Mucosa of stomach (tissue), 1 donor: ENCODE data around the gene SIK3.

Experiments used
- H3K27me3 ChIP-seq: one replicate; pipeline ENCODE4 v1.7.0; 2013; ENCODE audit warnings: mild to moderate bottlenecking, low read length; ENCODE audit not compliant: control insufficient read depth, insufficient read depth
- H3K36me3 ChIP-seq: one replicate; pipeline ENCODE4 v1.7.0; 2013; ENCODE audit warnings: low read length; ENCODE audit not compliant: control insufficient read depth, insufficient read depth
- H3K4me1 ChIP-seq: one replicate; pipeline ENCODE4 v1.7.0; 2013; ENCODE audit warnings: mild to moderate bottlenecking, low read length; ENCODE audit not compliant: control insufficient read depth, insufficient read depth
- H3K4me3 ChIP-seq: one replicate; pipeline ENCODE4 v1.7.0; 2013; ENCODE audit warnings: low read length
- H3K9ac ChIP-seq: one replicate; pipeline ENCODE4 v1.7.0; 2013; ENCODE audit warnings: mild to moderate bottlenecking, low read length, moderate library complexity
- H3K9me3 ChIP-seq: one replicate; pipeline ENCODE4 v1.7.0; 2013; ENCODE audit warnings: mild to moderate bottlenecking, low read length, moderate library complexity; ENCODE audit not compliant: control insufficient read depth
- donor health status: Pancreatic carcinoma.

Gene SIK3

GRCh38 chr11:116984589-116984988, 113.6 kb downstream of the SIK3 start:
- H3K4me1 ChIP-seq = peaks cover 13% of the 10 kb centered on the region
- no peaks in the 10 kb centered on the region for H3K27me3 ChIP-seq
- H3K9me3 ChIP-seq = no peaks in the 10 kb centered on the region
- no peaks in the 10 kb centered on the region for H3K36me3 ChIP-seq
- H3K4me3 ChIP-seq = no peak overlapping the region
- H3K9ac ChIP-seq = no peak overlapping the region

GRCh38 chr11:116984186-116984585, 114.0 kb downstream of the SIK3 start:
- H3K36me3 ChIP-seq = no peaks in the 10 kb centered on the region
- no peaks in the 10 kb centered on the region for H3K27me3 ChIP-seq
- H3K9ac ChIP-seq = no peak overlapping the region
- H3K4me1 ChIP-seq = peaks cover 10% of the 10 kb centered on the region
- H3K4me3 ChIP-seq = no peak overlapping the region
- H3K9me3 ChIP-seq = no peaks in the 10 kb centered on the region

- Histone ChIP-seq H3K4me3 (no peak overlapping the region), H3K27me3 (no peaks in the 10 kb centered on the region), H3K4me1 (peaks cover 4% of the 10 kb centered on the region), H3K36me3 (no peaks in the 10 kb centered on the region), H3K9me3 (no peaks in the 10 kb centered on the region), H3K9ac (no peak overlapping the region)
These were observed 116.9 kb downstream of the SIK3 start for GRCh38 chr11:116981266-116981885.

- no peaks in the 10 kb centered on the region for H3K9me3 ChIP-seq
- no peaks in the 10 kb centered on the region for H3K4me1 ChIP-seq
- no peak overlapping the region for H3K4me3 ChIP-seq
- no peaks in the 10 kb centered on the region for H3K36me3 ChIP-seq
- H3K27me3 ChIP-seq = no peaks in the 10 kb centered on the region
- H3K9ac ChIP-seq = no peak overlapping the region
These were observed 118.0 kb downstream of the SIK3 start for GRCh38 chr11:116980136-116980793.

GRCh38 chr11:116976941-116977570, 121.2 kb downstream of the SIK3 start:
- H3K9me3 ChIP-seq = no peaks in the 10 kb centered on the region
- no peak overlapping the region for H3K4me3 ChIP-seq
- H3K36me3 ChIP-seq = no peaks in the 10 kb centered on the region
- no peak overlapping the region for H3K9ac ChIP-seq
- no peaks in the 10 kb centered on the region for H3K27me3 ChIP-seq
- peaks cover 4% of the 10 kb centered on the region for H3K4me1 ChIP-seq

- Histone ChIP-seq H3K9me3 (no peaks in the 10 kb centered on the region), H3K4me3 (no peak overlapping the region), H3K36me3 (no peaks in the 10 kb centered on the region), H3K9ac (no peak overlapping the region), H3K4me1 (peaks cover 4% of the 10 kb centered on the region), H3K27me3 (no peaks in the 10 kb centered on the region)
These were observed 122.6 kb downstream of the SIK3 start for GRCh38 chr11:116975661-116976060.

GRCh38 chr11:116973270-116973669, 125.0 kb downstream of the SIK3 start:
- Histone ChIP-seq H3K9me3 (no peaks in the 10 kb centered on the region), H3K27me3 (no peaks in the 10 kb centered on the region), H3K36me3 (no peaks in the 10 kb centered on the region), H3K4me3 (no peak overlapping the region), H3K9ac (no peak overlapping the region), H3K4me1 (peaks cover 4% of the 10 kb centered on the region)

- Histone ChIP-seq H3K36me3 (no peaks in the 10 kb centered on the region), H3K9ac (no peak overlapping the region), H3K9me3 (no peaks in the 10 kb centered on the region), H3K4me1 (peaks cover 4% of the 10 kb centered on the region), H3K27me3 (no peaks in the 10 kb centered on the region), H3K4me3 (no peak overlapping the region)
These were observed 125.5 kb downstream of the SIK3 start for GRCh38 chr11:116972691-116973090.

- peaks cover 4% of the 10 kb centered on the region for H3K4me1 ChIP-seq
- H3K36me3 ChIP-seq = no peaks in the 10 kb centered on the region
- H3K9ac ChIP-seq = no peak overlapping the region
- no peak overlapping the region for H3K4me3 ChIP-seq
- H3K27me3 ChIP-seq = no peaks in the 10 kb centered on the region
- no peaks in the 10 kb centered on the region for H3K9me3 ChIP-seq
These were observed 127.5 kb downstream of the SIK3 start for GRCh38 chr11:116970485-116971292.

GRCh38 chr11:116969694-116970093, 128.5 kb downstream of the SIK3 start:
- no peak overlapping the region for H3K4me3 ChIP-seq
- no peaks in the 10 kb centered on the region for H3K9me3 ChIP-seq
- peaks cover 4% of the 10 kb centered on the region for H3K4me1 ChIP-seq
- H3K36me3 ChIP-seq = no peaks in the 10 kb centered on the region
- no peaks in the 10 kb centered on the region for H3K27me3 ChIP-seq
- H3K9ac ChIP-seq = no peak overlapping the region

- H3K9ac ChIP-seq = no peak overlapping the region
- H3K4me1 ChIP-seq = no peaks in the 10 kb centered on the region
- no peaks in the 10 kb centered on the region for H3K27me3 ChIP-seq
- H3K9me3 ChIP-seq = no peaks in the 10 kb centered on the region
- no peaks in the 10 kb centered on the region for H3K36me3 ChIP-seq
- H3K4me3 ChIP-seq = no peak overlapping the region
These were observed 134.0 kb downstream of the SIK3 start for GRCh38 chr11:116964269-116964668.

- Histone ChIP-seq H3K4me3 (no peak overlapping the region), H3K9me3 (no peaks in the 10 kb centered on the region), H3K36me3 (no peaks in the 10 kb centered on the region), H3K9ac (no peak overlapping the region), H3K4me1 (no peaks in the 10 kb centered on the region), H3K27me3 (no peaks in the 10 kb centered on the region)
These were observed 134.4 kb downstream of the SIK3 start for GRCh38 chr11:116963813-116964212.
